GM13977 (cell line): Measurements from ENCODE around the gene THRA.

Experiments
- DNase-seq: peaks from one replicate; pipeline ENCODE4 v3.0.0; 2012; ENCODE audit warnings: low spot score
- CTCF ChIP-seq: IDR thresholded peaks from 2 replicates; pipeline ENCODE4 v1.5.1; 2012; ENCODE audit warnings: mild to moderate bottlenecking, control low read depth; ENCODE audit not compliant: insufficient read depth; ENCODE audit errors: extremely low read depth, missing control alignments
- in situ Hi-C: fragments of 300-500 bp; cut with MboI; formaldehyde crosslinking; loops from one replicate; pipeline ENCODE4 v1.12.0; 2022; ENCODE audit warnings: low sequenced_read_pairs, low pct_unique_long_range_greater_than_20kb, mixed read lengths, inconsistent platforms; ENCODE audit not compliant: unreplicated experiment

The THRA gene

GRCh38 chr17:40038882-40039513, 23.8 kb upstream of the THRA start:
- TF ChIP-seq CTCF, result peak; percentile 44
- in situ Hi-C loops, result no loop called here
- no peak for DNase-seq

- in situ Hi-C loops, result no loop called here
- TF ChIP-seq CTCF, result no peak
- no peak for DNase-seq
These were observed 21.6 kb upstream of the THRA start for GRCh38 chr17:40041196-40041595.

- no peak for TF ChIP-seq CTCF
- DNase-seq, result no peak
- in situ Hi-C loops, result no loop called here
These were observed 6.3 kb upstream of the THRA start for GRCh38 chr17:40056379-40057015.

- TF ChIP-seq CTCF, result no peak
- in situ Hi-C loops, result no loop called here
- DNase-seq, result no peak
These were observed 4.5 kb upstream of the THRA start for GRCh38 chr17:40058186-40058784.

- no peak for DNase-seq
- TF ChIP-seq CTCF, result no peak
- in situ Hi-C loops, result no loop called here
These were observed 3.9 kb upstream of the THRA start for GRCh38 chr17:40058865-40059264.

- TF ChIP-seq CTCF, result no peak
- in situ Hi-C loops, result no loop called here
These were observed 2.9 kb upstream of the THRA start for GRCh38 chr17:40059729-40060475.

More at GRCh38 chr17:40059729-40060475, 2.9 kb upstream of the THRA start:
- DNase-seq, result no peak
